Measurements from ENCODE around the gene GNAI3.

GRCh38 chr1:109514846-109515245, 33.6 kb upstream of the GNAI3 start:
- TF ChIP-seq CTCF (optimal IDR thresholded peaks at IDR 0.05 in 1 of 3, IDR thresholded peaks at IDR 0.05 in 1 of 3, conservative IDR thresholded peaks at IDR 0.05 in 1 of 3; ENCODE audit: extremely low read depth in 1 of 3, insufficient read depth in 2 of 3, low read length in 3 of 3) (no peak), EZH2 (IDR thresholded peaks at IDR 0.05; ENCODE audit: low read length) (no peak)
